Measurements from ENCODE around the gene SLCO3A1. TPM values are rescaled to one million over a fixed set of nuclear protein-coding genes. Genes with fewer than 3 reads are reported as not detected.

The SLCO3A1 gene
- total RNA-seq, 2 experiments from 2014 or later = 29.5 to 30.4 TPM

- intact Hi-C loops (cut with DNase I, micrococcal nuclease) = loop anchor here (1.0 to 5.0 kb wide), 6 partner anchors 89 to 640 kb away; partner anchors contain the start of gene SLCO3A1 (in 1 of the 2)
- H3K4me3 Mint-ChIP-seq = no peak overlapping the region
- no peaks in the 10 kb centered on the region for H3K9me3 Mint-ChIP-seq
- H3K4me1 ChIP-seq (ENCODE audit: insufficient read depth, low read length) = peaks cover 59% of the 10 kb centered on the region
- no peak overlapping the region for H3K4me3 ChIP-seq (ENCODE audit: low read length)
- H3K4me1 Mint-ChIP-seq (ENCODE audit: low read depth) = peaks cover 80% of the 10 kb centered on the region
- ChIA-PET CTCF (interaction anchor here (0.7 to 2.5 kb wide), 9 partner anchors 14 to 236 kb away, joined by 3 to 14 read pairs (median 4); partner anchors contain the start of gene SLCO3A1), POLR2A (interaction anchor here (0.7 to 2.2 kb wide), 3 partner anchors 88 to 236 kb away, joined by 3 to 15 read pairs (median 4); partner anchors contain the start of gene SLCO3A1)
- H3K27me3 ChIP-seq (ENCODE audit: control insufficient read depth in 1 of 2, insufficient read depth in 2 of 2, low read length in 2 of 2) = no peaks in the 10 kb centered on the region
- peak; percentile 29 for TF ChIP-seq CTCF (IDR thresholded peaks at IDR 0.05)
- no peaks in the 10 kb centered on the region for H3K36me3 Mint-ChIP-seq (ENCODE audit: low read depth)
- no peaks in the 10 kb centered on the region for H3K9me3 ChIP-seq (ENCODE audit: control insufficient read depth in 1 of 2, insufficient read depth in 1 of 2, low read length in 2 of 2)
- H3K27me3 Mint-ChIP-seq = no peaks in the 10 kb centered on the region
- peak overlapping the region in 1 of 2 donors; percentile 38 for H3K27ac ChIP-seq (ENCODE audit: low read depth in 1 of 2, low read length in 2 of 2)
- ATAC-seq (ENCODE audit: poor library complexity) = no peak
- no peak overlapping the region for H3K27ac Mint-ChIP-seq
- DNase-seq = peak in 3 of 14 experiments; percentile 32 to 42 (median 36)
- no peaks in the 10 kb centered on the region for H3K36me3 ChIP-seq (ENCODE audit: insufficient read depth, low read length)
Observed at GRCh38 chr15:91941871-91942658, 88.6 kb downstream of the SLCO3A1 start.

- Mint-ChIP-seq H3K4me3 (no peak overlapping the region), H3K27ac (peak overlapping the region; percentile 14), H3K27me3 (no peaks in the 10 kb centered on the region), H3K4me1 (ENCODE audit: low read depth) (peaks cover 88% of the 10 kb centered on the region), H3K9me3 (no peaks in the 10 kb centered on the region), H3K36me3 (ENCODE audit: low read depth) (no peaks in the 10 kb centered on the region)
- no peaks in the 10 kb centered on the region for H3K36me3 ChIP-seq (ENCODE audit: insufficient read depth, low read length)
- TF ChIP-seq CTCF (IDR thresholded peaks at IDR 0.05) = no peak
- peaks cover 65% of the 10 kb centered on the region for H3K4me1 ChIP-seq (ENCODE audit: insufficient read depth, low read length)
- POLR2A ChIA-PET = interaction anchor here (1.4 to 2.2 kb wide), 2 partner anchors 89 to 94 kb away, joined by 4 to 15 read pairs; partner anchors contain the start of gene SLCO3A1
- DNase-seq (peak in 11 of 14 experiments; percentile 5 to 82 (median 16)), ATAC-seq (ENCODE audit: poor library complexity) (peak; percentile 87)
- H3K27ac ChIP-seq (ENCODE audit: low read depth in 1 of 2, low read length in 2 of 2) = peak overlapping the region in 1 of 2 donors; percentile 38
- H3K9me3 ChIP-seq (ENCODE audit: control insufficient read depth in 1 of 2, insufficient read depth in 1 of 2, low read length in 2 of 2) = no peaks in the 10 kb centered on the region
- H3K27me3 ChIP-seq (ENCODE audit: control insufficient read depth in 1 of 2, insufficient read depth in 2 of 2, low read length in 2 of 2) = no peaks in the 10 kb centered on the region
- CTCF ChIA-PET = interaction anchor here (0.9 to 2.5 kb wide), 3 partner anchors 90 to 237 kb away, joined by 4 to 14 read pairs (median 5); no protein-coding TSS in a partner anchor
- intact Hi-C loops (cut with DNase I, micrococcal nuclease) = loop anchor here (1.0 to 5.0 kb wide), 4 partner anchors 94 to 641 kb away; no protein-coding TSS in a partner anchor
- H3K4me3 ChIP-seq (ENCODE audit: low read length) = no peak overlapping the region
Observed at GRCh38 chr15:91942720-91943394, 89.3 kb downstream of the SLCO3A1 start.

GRCh38 chr15:91944331-91944730 lies 90.8 kb downstream of the SLCO3A1 start:
- Histone ChIP-seq H3K27me3 (ENCODE audit: control insufficient read depth in 1 of 2, insufficient read depth in 2 of 2, low read length in 2 of 2) (no peaks in the 10 kb centered on the region), H3K4me3 (ENCODE audit: low read length) (no peak overlapping the region), H3K27ac (ENCODE audit: low read depth in 1 of 2, low read length in 2 of 2) (no peak overlapping the region), H3K9me3 (ENCODE audit: control insufficient read depth in 1 of 2, insufficient read depth in 1 of 2, low read length in 2 of 2) (no peaks in the 10 kb centered on the region), H3K36me3 (ENCODE audit: insufficient read depth, low read length) (no peaks in the 10 kb centered on the region), H3K4me1 (ENCODE audit: insufficient read depth, low read length) (peaks cover 75% of the 10 kb centered on the region)
- Mint-ChIP-seq H3K36me3 (ENCODE audit: low read depth) (no peaks in the 10 kb centered on the region), H3K4me3 (no peak overlapping the region), H3K27me3 (no peaks in the 10 kb centered on the region), H3K9me3 (no peaks in the 10 kb centered on the region), H3K4me1 (ENCODE audit: low read depth) (peaks cover 85% of the 10 kb centered on the region), H3K27ac (no peak overlapping the region)
- ChIA-PET CTCF (no interaction called here), POLR2A (no interaction called here)
- no peak for ATAC-seq (ENCODE audit: poor library complexity)
- DNase-seq = no peak
- no peak for TF ChIP-seq CTCF (IDR thresholded peaks at IDR 0.05)
- intact Hi-C loops (cut with DNase I, micrococcal nuclease) = loop anchor here in 1 of 2 experiments (5.0 kb wide), 1 partner anchor 642 kb away; no protein-coding TSS in a partner anchor

Data from CD4-positive, alpha-beta T cell (primary cell).